ENCODE results near the gene FAM161B. TPM values are rescaled to one million over a fixed set of nuclear protein-coding genes. Genes with fewer than 3 reads are reported as not detected.

The FAM161B gene
- total and polyA plus RNA-seq, 9 donors: 8.3 to 21.4 (median 13.7) TPM

- no peaks in the 10 kb centered on the region for H3K27me3 ChIP-seq
- intact Hi-C loops (cut with DNase I): loop anchor here in 1 of 4 donors (10.0 kb wide), 1 partner anchor 130 kb away; the partner anchor contains the start of genes BBOF1 and ENTPD5
- H3K27ac ChIP-seq: no peak overlapping the region
- WGBS, 3 donors: 80 to 88% (median 84%) methylated on average over 8 of the region's 8 CpGs
- DNase-seq: no peak
- H3K9me3 ChIP-seq: no peaks in the 10 kb centered on the region
- H3K4me1 ChIP-seq (ENCODE audit: insufficient read depth): peaks cover 3% of the 10 kb centered on the region
- no peaks in the 10 kb centered on the region for H3K36me3 ChIP-seq
- H3K4me3 ChIP-seq: no peak overlapping the region
- TF ChIP-seq POLR2A (IDR thresholded peaks at IDR 0.05) (no peak), EP300 (IDR thresholded peaks at IDR 0.05) (no peak)
- TF ChIP-seq, protein P1, sequence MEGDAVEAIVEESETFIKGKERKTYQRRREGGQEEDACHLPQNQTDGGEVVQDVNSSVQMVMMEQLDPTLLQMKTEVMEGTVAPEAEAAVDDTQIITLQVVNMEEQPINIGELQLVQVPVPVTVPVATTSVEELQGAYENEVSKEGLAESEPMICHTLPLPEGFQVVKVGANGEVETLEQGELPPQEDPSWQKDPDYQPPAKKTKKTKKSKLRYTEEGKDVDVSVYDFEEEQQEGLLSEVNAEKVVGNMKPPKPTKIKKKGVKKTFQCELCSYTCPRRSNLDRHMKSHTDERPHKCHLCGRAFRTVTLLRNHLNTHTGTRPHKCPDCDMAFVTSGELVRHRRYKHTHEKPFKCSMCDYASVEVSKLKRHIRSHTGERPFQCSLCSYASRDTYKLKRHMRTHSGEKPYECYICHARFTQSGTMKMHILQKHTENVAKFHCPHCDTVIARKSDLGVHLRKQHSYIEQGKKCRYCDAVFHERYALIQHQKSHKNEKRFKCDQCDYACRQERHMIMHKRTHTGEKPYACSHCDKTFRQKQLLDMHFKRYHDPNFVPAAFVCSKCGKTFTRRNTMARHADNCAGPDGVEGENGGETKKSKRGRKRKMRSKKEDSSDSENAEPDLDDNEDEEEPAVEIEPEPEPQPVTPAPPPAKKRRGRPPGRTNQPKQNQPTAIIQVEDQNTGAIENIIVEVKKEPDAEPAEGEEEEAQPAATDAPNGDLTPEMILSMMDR (IDR thresholded peaks at IDR 0.05): no peak
Measured at GRCh38 chr14:73884438-73885190, 65.3 kb downstream of the FAM161B start.

Small RNA genes lying within 50 kb of the gene (small RNA-seq; reads per million reads assigned to genes)
- gene RF00019: not detected

Other genes starting within 250 kb of the FAM161B start
- 100 to 1,000 TPM in 1 of 7 donors, 10 to 100 TPM in 6; 22.3 to 114 (median 87.3) TPM for gene PNMA1, start 235.7 kb downstream of the FAM161B start, total RNA-seq
- 10 to 100 TPM; 43.7 to 84.2 TPM for gene PNMA1, start 235.7 kb downstream of the FAM161B start, polyA plus RNA-seq
- gene PTGR2, start 98.3 kb downstream of the FAM161B start, total RNA-seq: 10 to 100 TPM in 4 of 7 donors, 1 to 10 TPM in 3; 6.6 to 13.4 (median 10.5) TPM
- gene PTGR2, start 98.3 kb downstream of the FAM161B start, polyA plus RNA-seq: 10 to 100 TPM in 1 of 2 donors, 1 to 10 TPM in 1; 4.6 to 14.8 TPM
- gene ZNF410, start 63.2 kb downstream of the FAM161B start, total RNA-seq: 10 to 100 TPM; 47.7 to 71.4 (median 54.4) TPM
- 10 to 100 TPM; 37.0 to 65.4 TPM for gene ZNF410, start 63.2 kb downstream of the FAM161B start, polyA plus RNA-seq
- 10 to 100 TPM; 17.1 to 27.1 (median 18.7) TPM for gene COQ6, start 208 bp upstream of the FAM161B start, total RNA-seq
- 10 to 100 TPM; 23.3 to 31.8 TPM for gene COQ6, start 208 bp upstream of the FAM161B start, polyA plus RNA-seq
- 10 to 100 TPM in 2 of 7 donors, 1 to 10 TPM in 5; 4.8 to 11.6 (median 7.0) TPM for gene ENTPD5, start 69.2 kb upstream of the FAM161B start, total RNA-seq
- 10 to 100 TPM in 1 of 2 donors, 1 to 10 TPM in 1; 3.3 to 12.3 TPM for gene ENTPD5, start 69.2 kb upstream of the FAM161B start, polyA plus RNA-seq
- gene BBOF1, start 69.3 kb upstream of the FAM161B start, total RNA-seq: 10 to 100 TPM in 2 of 7 donors, 1 to 10 TPM in 5; 1.7 to 16.5 (median 4.9) TPM
- 10 to 100 TPM in 1 of 2 donors, 1 to 10 TPM in 1; 4.1 to 11.5 TPM for gene BBOF1, start 69.3 kb upstream of the FAM161B start, polyA plus RNA-seq
- gene ALDH6A1, start 134.4 kb upstream of the FAM161B start, total RNA-seq: 10 to 100 TPM; 29.8 to 78.1 (median 50.3) TPM
- 10 to 100 TPM; 28.6 to 52.6 TPM for gene ALDH6A1, start 134.4 kb upstream of the FAM161B start, polyA plus RNA-seq
- gene LIN52, start 134.9 kb upstream of the FAM161B start, total RNA-seq: 10 to 100 TPM in 3 of 7 donors, 1 to 10 TPM in 4; 8.6 to 12.5 (median 10.0) TPM
- 10 to 100 TPM in 1 of 2 donors, 1 to 10 TPM in 1; 8.7 to 11.8 TPM for gene LIN52, start 134.9 kb upstream of the FAM161B start, polyA plus RNA-seq